ENCODE measurements around the gene MORN3. TPM values are rescaled to one million over a fixed set of nuclear protein-coding genes. Genes with fewer than 3 reads are reported as not detected.
"Not testable (repeated sequence)": the region's sequence is repeated elsewhere in the genome, so short reads cannot be mapped to it uniquely, and the experiment has no call there.

MORN3 gene
- total RNA-seq: 2.4 and 2.7 TPM in 2 replicates

GRCh38 chr12:121669521-121669900, at the start of gene MORN3:
TSS of gene MORN3 (minus strand) at chr12:121669654. CDS start at chr12:121669483, 171 bp downstream.
- intact Hi-C loops (cut with micrococcal nuclease): loop anchor here (5.0 kb wide), 1 partner anchor 167 kb away; no protein-coding TSS in a partner anchor

- intact Hi-C loops (cut with micrococcal nuclease): no loop called here
These were observed 49.3 kb upstream of the MORN3 start for GRCh38 chr12:121718653-121719239.

GRCh38 chr12:121717041-121717699, 47.7 kb upstream of the MORN3 start:
- intact Hi-C loops (cut with micrococcal nuclease): no loop called here

- intact Hi-C loops (cut with micrococcal nuclease): no loop called here
These were observed 46.5 kb upstream of the MORN3 start for GRCh38 chr12:121715862-121716435.

- intact Hi-C loops (cut with micrococcal nuclease): not testable (repeated sequence)
These were observed 45.6 kb upstream of the MORN3 start for GRCh38 chr12:121715055-121715454.

GRCh38 chr12:121713793-121714192, 44.3 kb upstream of the MORN3 start:
- intact Hi-C loops (cut with micrococcal nuclease): loop anchor here (2.0 kb wide), 1 partner anchor 365 kb away; the partner anchor contains the start of gene MLXIP

- intact Hi-C loops (cut with micrococcal nuclease): loop anchor here (2.0 kb wide), 1 partner anchor 365 kb away; the partner anchor contains the start of gene MLXIP
These were observed 43.9 kb upstream of the MORN3 start for GRCh38 chr12:121713257-121713777.

- intact Hi-C loops (cut with micrococcal nuclease): loop anchor here (1.0 to 2.0 kb wide), 7 partner anchors 15 to 366 kb away; partner anchors contain the start of genes MLXIP and PSMD9
These were observed 43.2 kb upstream of the MORN3 start, which contains the start of gene TMEM120B for GRCh38 chr12:121712461-121713256. TSS of gene TMEM120B (plus strand) at chr12:121712752. CDS start at chr12:121712896, 144 bp downstream.

GRCh38 chr12:121712190-121712460, 42.7 kb upstream of the MORN3 start:
- intact Hi-C loops (cut with micrococcal nuclease): loop anchor here (1.0 to 2.0 kb wide), 7 partner anchors 15 to 367 kb away; partner anchors contain the start of genes MLXIP and PSMD9

GRCh38 chr12:121711361-121712189, 42.1 kb upstream of the MORN3 start:
- intact Hi-C loops (cut with micrococcal nuclease): loop anchor here (1.0 to 2.0 kb wide), 7 partner anchors 14 to 367 kb away; partner anchors contain the start of genes MLXIP and PSMD9

- intact Hi-C loops (cut with micrococcal nuclease): no loop called here
These were observed 40.1 kb upstream of the MORN3 start for GRCh38 chr12:121709478-121709961.

GRCh38 chr12:121709064-121709424, 39.6 kb upstream of the MORN3 start:
- intact Hi-C loops (cut with micrococcal nuclease): not testable (repeated sequence)

GRCh38 chr12:121708313-121709063, 39.0 kb upstream of the MORN3 start:
- intact Hi-C loops (cut with micrococcal nuclease): no loop called here

GRCh38 chr12:121705514-121705913, 36.1 kb upstream of the MORN3 start:
- intact Hi-C loops (cut with micrococcal nuclease): no loop called here

- intact Hi-C loops (cut with micrococcal nuclease): no loop called here
These were observed 33.5 kb upstream of the MORN3 start for GRCh38 chr12:121702944-121703343.

GRCh38 chr12:121701667-121702277, 32.3 kb upstream of the MORN3 start:
- intact Hi-C loops (cut with micrococcal nuclease): no loop called here

- intact Hi-C loops (cut with micrococcal nuclease): loop anchor here (1.0 kb wide), 4 partner anchors 14 to 114 kb away; partner anchors contain the start of gene TMEM120B
These were observed 28.4 kb upstream of the MORN3 start for GRCh38 chr12:121697861-121698260.

- intact Hi-C loops (cut with micrococcal nuclease): loop anchor here (1.0 kb wide), 4 partner anchors 15 to 115 kb away; partner anchors contain the start of gene TMEM120B
These were observed 27.7 kb upstream of the MORN3 start for GRCh38 chr12:121697093-121697698.
